ENCODE data around the gene SLC19A1. TPM values are rescaled to one million over a fixed set of nuclear protein-coding genes. Genes with fewer than 3 reads are reported as not detected.

Gene SLC19A1
- polyA plus RNA-seq, 3 donors, result 25.0 to 53.0 (median 39.9) TPM

- no peaks in the 10 kb centered on the region for H3K4me1 Mint-ChIP-seq
- Histone ChIP-seq H3K9me3 (replicated peaks in 1 of 2; ENCODE audit: control insufficient read depth in 1 of 2, insufficient read depth in 1 of 2, low read length in 2 of 2) (peaks cover 6 to 9% of the 10 kb centered on the region in 2 donors), H2AFZ (ENCODE audit: insufficient read depth, low read depth, low read length, poor library complexity, severe bottlenecking) (no peak overlapping the region), H3K4me2 (replicated peaks; ENCODE audit: extremely low read depth, low read length, poor library complexity, severe bottlenecking) (no peak overlapping the region), H3K36me3 (replicated peaks in 1 of 2; ENCODE audit: control insufficient read depth in 1 of 2, insufficient read depth in 2 of 2, low read length in 2 of 2) (no peaks in the 10 kb centered on the region), H3K27ac (ENCODE audit: low read depth in 1 of 2, low read length in 2 of 2) (no peak overlapping the region), H3K79me2 (ENCODE audit: insufficient read depth, low read length) (no peaks in the 10 kb centered on the region), H3K4me3 (replicated peaks in 1 of 3; ENCODE audit: low read depth in 2 of 3, low read length in 3 of 3) (no peak overlapping the region), H3K4me1 (ENCODE audit: control insufficient read depth in 1 of 2, insufficient read depth in 2 of 2, low read length in 2 of 2) (no peaks in the 10 kb centered on the region), H3K27me3 (ENCODE audit: control insufficient read depth in 2 of 2, insufficient read depth in 2 of 2, low read length in 2 of 2) (no peaks in the 10 kb centered on the region), H4K20me1 (ENCODE audit: insufficient read depth, low read length) (no peaks in the 10 kb centered on the region), H3K9ac (ENCODE audit: insufficient read depth, low read length, poor library complexity, severe bottlenecking) (no peak overlapping the region)
- H3K27ac Mint-ChIP-seq, result no peak overlapping the region
- H3K27me3 Mint-ChIP-seq (ENCODE audit: low read depth in 3 of 3), result peaks cover 2 to 15% (median 8%) of the 10 kb centered on the region in 3 donors
- H3K36me3 Mint-ChIP-seq, result no peaks in the 10 kb centered on the region
- TF ChIP-seq CTCF (IDR thresholded peaks at IDR 0.05), result no peak
- H3K4me3 Mint-ChIP-seq, result no peak overlapping the region
- no peak for DNase-seq
- 92% methylated on average over 21 of the region's 25 CpGs for WGBS (ENCODE audit: insufficient coverage)
- intact Hi-C loops (cut with micrococcal nuclease), result no loop called here
- H3K9me3 Mint-ChIP-seq, result peaks cover 0 to 12% (median 5%) of the 10 kb centered on the region in 7 donors
Observed at GRCh38 chr21:45457161-45457831, 84.9 kb downstream of the SLC19A1 start.

GRCh38 chr21:45456584-45457160 is 85.6 kb downstream of the SLC19A1 start:
- Histone ChIP-seq H3K79me2 (ENCODE audit: insufficient read depth, low read length) (no peaks in the 10 kb centered on the region), H3K4me2 (replicated peaks; ENCODE audit: extremely low read depth, low read length, poor library complexity, severe bottlenecking) (no peak overlapping the region), H3K27me3 (ENCODE audit: control insufficient read depth in 2 of 2, insufficient read depth in 2 of 2, low read length in 2 of 2) (no peaks in the 10 kb centered on the region), H3K27ac (ENCODE audit: low read depth in 1 of 2, low read length in 2 of 2) (no peak overlapping the region), H4K20me1 (ENCODE audit: insufficient read depth, low read length) (no peaks in the 10 kb centered on the region), H3K36me3 (replicated peaks in 1 of 2; ENCODE audit: control insufficient read depth in 1 of 2, insufficient read depth in 2 of 2, low read length in 2 of 2) (no peaks in the 10 kb centered on the region), H3K9me3 (replicated peaks in 1 of 2; ENCODE audit: control insufficient read depth in 1 of 2, insufficient read depth in 1 of 2, low read length in 2 of 2) (peaks cover 8 to 9% of the 10 kb centered on the region in 2 donors), H3K4me3 (replicated peaks in 1 of 3; ENCODE audit: low read depth in 2 of 3, low read length in 3 of 3) (no peak overlapping the region), H3K9ac (ENCODE audit: insufficient read depth, low read length, poor library complexity, severe bottlenecking) (no peak overlapping the region), H3K4me1 (ENCODE audit: control insufficient read depth in 1 of 2, insufficient read depth in 2 of 2, low read length in 2 of 2) (no peaks in the 10 kb centered on the region), H2AFZ (ENCODE audit: insufficient read depth, low read depth, low read length, poor library complexity, severe bottlenecking) (no peak overlapping the region)
- H3K4me1 Mint-ChIP-seq, result no peaks in the 10 kb centered on the region
- DNase-seq, result no peak
- WGBS (ENCODE audit: insufficient coverage), result 94% methylated on average over 33 of the region's 38 CpGs
- peaks cover 2 to 14% (median 8%) of the 10 kb centered on the region in 3 donors for H3K27me3 Mint-ChIP-seq (ENCODE audit: low read depth in 3 of 3)
- no peak overlapping the region for H3K4me3 Mint-ChIP-seq
- peaks cover 0 to 15% (median 3%) of the 10 kb centered on the region in 7 donors for H3K9me3 Mint-ChIP-seq
- H3K27ac Mint-ChIP-seq, result no peak overlapping the region
- H3K36me3 Mint-ChIP-seq, result no peaks in the 10 kb centered on the region
- TF ChIP-seq CTCF (IDR thresholded peaks at IDR 0.05), result no peak
- intact Hi-C loops (cut with micrococcal nuclease), result no loop called here
